HCT116 (cell line): ENCODE results near the gene SIRT7. TPM values are rescaled to one million over a fixed set of nuclear protein-coding genes. Genes with fewer than 3 reads are reported as not detected.

ENCODE experiments used
- ATAC-seq: fragments of 200-7000 bp; cut with Tn5 transposase; 2 replicates; pipeline ENCODE4 v1.9.1; 2020; ENCODE audit warnings: mild to moderate bottlenecking, moderate library complexity
- BruUV-seq: library from RNA; stranded (reverse); fragments of 400-500 nt; replicated peaks from 2 replicates; lab custom pipeline; 2021; lab: Mats Ljungman, UMichigan
- CTCF ChIA-PET: fragments of 300-600 bp; sonication (Branson Sonifier 250); formaldehyde crosslinking; loops from one replicate; lab custom pipeline; 2021; ENCODE audit warnings: antibody characterized with exemption; lab: Charles Lee
- POLR2A ChIA-PET: fragments of 300-600, 350-600 bp; sonication (Branson Sonifier 250); formaldehyde crosslinking; loops from one replicate; lab custom pipeline; 2021; ENCODE audit warnings: antibody characterized with exemption; lab: Charles Lee
- RAD21 ChIA-PET, 2 experiments: fragments of 300-600 bp; sonication (Branson Sonifier 250); formaldehyde crosslinking; loops; one replicate each; lab custom pipeline; 2023; ENCODE audit warnings: low total read pairs in 2 of 2; ENCODE audit not compliant: uncharacterized antibody in 2 of 2, unreplicated experiment in 2 of 2, low non-redundant PET in 1 of 2; lab: Charles Lee
- DNase-seq: peaks from one replicate; pipeline ENCODE4 v3.0.0-alpha.2; 2010; ENCODE audit warnings: low read depth, low spot score
- H2AFZ ChIP-seq: fragments of 200-600 bp; shearing (Covaris generic), sonication (generic); 2 replicates; pipeline ENCODE4 v1.6.1; 2017; ENCODE audit warnings: low read depth, mixed run types, mixed read lengths, antibody characterized with exemption, low read length; ENCODE audit not compliant: poor library complexity, severe bottlenecking
- H3K27ac ChIP-seq: 2 replicates; pipeline ENCODE4 v1.5.1; 2012; ENCODE audit warnings: low read depth, low read length
- H3K27me3 ChIP-seq: fragments of 200-600 bp; sonication (generic); 2 replicates; pipeline ENCODE4 v1.6.1; 2016; ENCODE audit warnings: mixed run types, low read length, mixed read lengths; ENCODE audit not compliant: insufficient read depth
- H3K36me3 ChIP-seq, 2 experiments: fragments of 200-500 bp in 1 of 2; fragments of 200-600 bp in 1 of 2; sonication (Bioruptor generic) in 1 of 2; sonication (generic) in 1 of 2; 2 replicates each; pipeline versions ENCODE4 v1.5.1 to v1.6.1; 2014 to 2016; ENCODE audit warnings: low read length in 2 of 2, inconsistent platforms in 1 of 2, mixed read lengths in 1 of 2, mixed run types in 1 of 2; ENCODE audit not compliant: insufficient read depth in 2 of 2, control insufficient read depth in 1 of 2
- H3K4me1 ChIP-seq, 2 experiments: fragments of 200-600 bp in 1 of 2; sonication (generic) in 1 of 2; 2 replicates each; pipeline versions ENCODE4 v1.5.1 to v1.6.1; 2012 to 2017; ENCODE audit warnings: low read length in 2 of 2, inconsistent platforms in 1 of 2, mild to moderate bottlenecking in 1 of 2, mixed read lengths in 1 of 2, mixed run types in 1 of 2, moderate library complexity in 1 of 2; ENCODE audit not compliant: insufficient read depth in 2 of 2, control insufficient read depth in 1 of 2
- H3K4me2 ChIP-seq: fragments of 200-600 bp; sonication (generic); 2 replicates; pipeline ENCODE4 v1.6.1; 2017; ENCODE audit warnings: mixed run types, low read length, mixed read lengths
- H3K4me3 ChIP-seq, 2 experiments: fragments of 200-600 bp in 1 of 2; sonication (generic) in 1 of 2; replicated peaks in 1 of 2; 2 replicates each; pipeline ENCODE4 v1.5.1; 2011 to 2016; ENCODE audit warnings: low read length in 2 of 2, control low read depth in 1 of 2, low read depth in 1 of 2, mild to moderate bottlenecking in 1 of 2, mixed read lengths in 1 of 2, mixed run types in 1 of 2
- H3K79me2 ChIP-seq: fragments of 200-600 bp; sonication (generic); 2 replicates; pipeline ENCODE4 v1.6.1; 2017; ENCODE audit warnings: mild to moderate bottlenecking, mixed run types, low read length, moderate library complexity, mixed read lengths; ENCODE audit not compliant: insufficient read depth
- H3K9ac ChIP-seq: fragments of 200-600 bp; sonication (generic); 2 replicates; pipeline ENCODE4 v1.6.1; 2016; ENCODE audit warnings: low read length, mixed read lengths
- H3K9me2 ChIP-seq: fragments of 200-600 bp; sonication (generic), shearing (Covaris generic); 2 replicates; pipeline ENCODE4 v1.6.1; 2017; ENCODE audit warnings: mixed run types, mild to moderate bottlenecking, moderate library complexity; ENCODE audit not compliant: insufficient read depth
- H3K9me3 ChIP-seq, 2 experiments: fragments of 200-500 bp in 1 of 2; fragments of 200-600 bp in 1 of 2; sonication (Bioruptor generic) in 1 of 2; sonication (generic) in 1 of 2; 2 replicates each; pipeline ENCODE4 v1.6.1; 2014 to 2017; ENCODE audit warnings: low read length in 2 of 2, mixed read lengths in 2 of 2, inconsistent platforms in 1 of 2, low read depth in 1 of 2, mild to moderate bottlenecking in 1 of 2, mixed run types in 1 of 2, moderate library complexity in 1 of 2; ENCODE audit not compliant: control insufficient read depth in 1 of 2, insufficient read depth in 1 of 2
- H4K20me1 ChIP-seq: fragments of 200-600 bp; sonication (generic), shearing (Covaris generic); 2 replicates; pipeline ENCODE4 v1.6.1; 2017; ENCODE audit warnings: mixed run types, mild to moderate bottlenecking, moderate library complexity; ENCODE audit not compliant: insufficient read depth
- ATF3 ChIP-seq: IDR thresholded peaks from 2 replicates; pipeline ENCODE4 v1.6.1; 2012
- CBX3 ChIP-seq: IDR thresholded peaks from 2 replicates; pipeline ENCODE4 v1.6.1; 2012; ENCODE audit warnings: low read depth
- CEBPB ChIP-seq: IDR thresholded peaks from 2 replicates; pipeline ENCODE4 v1.6.1; 2012; ENCODE audit warnings: low read depth
- EGR1 ChIP-seq: IDR thresholded peaks from 2 replicates; pipeline ENCODE4 v1.6.1; 2012; ENCODE audit warnings: low read depth
- ELF1 ChIP-seq: IDR thresholded peaks from 2 replicates; pipeline ENCODE4 v1.6.1; 2012; ENCODE audit warnings: low read depth, borderline replicate concordance
- EZH2 ChIP-seq: fragments of 200-600 bp; sonication (generic); IDR thresholded peaks from 2 replicates; pipeline ENCODE4 v1.6.1; 2017; ENCODE audit warnings: antibody characterized with exemption, mixed run types
- EZH2phosphoT487 ChIP-seq: fragments of 200-600 bp; IDR thresholded peaks from 2 replicates; pipeline ENCODE4 v1.6.1; 2018; ENCODE audit warnings: antibody characterized with exemption, borderline replicate concordance
- FOSL1 ChIP-seq: IDR thresholded peaks from 2 replicates; pipeline ENCODE4 v1.6.1; 2012; ENCODE audit warnings: low read depth
- POLR2A ChIP-seq: IDR thresholded peaks from 2 replicates; pipeline ENCODE4 v1.7.0; 2011; ENCODE audit warnings: borderline replicate concordance; ENCODE audit not compliant: insufficient read depth, insufficient read length; ENCODE audit errors: extremely low read depth
- POLR2AphosphoS5 ChIP-seq: IDR thresholded peaks from 2 replicates; pipeline ENCODE4 v1.6.1; 2011; ENCODE audit warnings: mild to moderate bottlenecking, low read depth, low read length, moderate library complexity
- SRF ChIP-seq: IDR thresholded peaks from 2 replicates; pipeline ENCODE4 v1.6.1; 2012; ENCODE audit warnings: low read depth
- TCF7L2 ChIP-seq: IDR thresholded peaks from 2 replicates; pipeline ENCODE4 v1.7.0; 2011; ENCODE audit warnings: borderline replicate concordance, inconsistent platforms; ENCODE audit not compliant: insufficient read depth, insufficient read length; ENCODE audit errors: extremely low read depth
- YY1 ChIP-seq: IDR thresholded peaks from 2 replicates; pipeline ENCODE4 v1.6.1; 2011; ENCODE audit warnings: low read length, low read depth, moderate library complexity, mild to moderate bottlenecking; ENCODE audit not compliant: insufficient replicate concordance; ENCODE audit errors: extremely low read depth
- ZBTB33 ChIP-seq: IDR thresholded peaks from 2 replicates; pipeline ENCODE4 v1.6.1; 2011; ENCODE audit warnings: mild to moderate bottlenecking, low read length, moderate library complexity; ENCODE audit not compliant: insufficient replicate concordance; ENCODE audit errors: extremely low read depth
- ZFX ChIP-seq: fragments of 450-650 bp; IDR thresholded peaks from 2 replicates; pipeline ENCODE4 v1.6.1; 2017
- ZNF274 ChIP-seq: fragments of 200-500 bp; sonication (Bioruptor generic); IDR thresholded peaks from 2 replicates; pipeline ENCODE4 v1.6.1; 2014; ENCODE audit warnings: mild to moderate bottlenecking, low read depth, low read length, inconsistent platforms
- intact Hi-C: fragments of 100-400 bp; cut with micrococcal nuclease; formaldehyde crosslinking; loops from 2 replicates; pipeline ENCODE4 v1.10.0; 2022
- total RNA-seq: library from RNA; stranded (reverse); gene quantifications from one replicate; pipeline ENCODE4 v1.2.1, GENCODE V29; 2021; ENCODE audit not compliant: unreplicated experiment

SIRT7 gene
- total RNA-seq, 1 experiment from 2014 or later: 62.6 TPM

- Histone ChIP-seq H3K9me2 (no peaks in the 10 kb centered on the region), H3K79me2 (no peaks in the 10 kb centered on the region), H3K9ac (no peak overlapping the region), H3K36me3 (no peaks in the 10 kb centered on the region), H3K9me3 (no peaks in the 10 kb centered on the region), H4K20me1 (no peaks in the 10 kb centered on the region), H3K4me3 (no peak overlapping the region), H2AFZ (no peak overlapping the region), H3K27me3 (no peaks in the 10 kb centered on the region), H3K27ac (no peak overlapping the region), H3K4me1 (peaks cover 4 to 13% of the 10 kb centered on the region in 2 experiments; a peak in 2 of 4 replicates), H3K4me2 (no peak overlapping the region)
- ATAC-seq (no peak), DNase-seq (no peak)
- ChIA-PET CTCF (no interaction called here), RAD21 (no interaction called here), POLR2A (no interaction called here)
- intact Hi-C loops: no loop called here
- no peak for TF ChIP-seq CEBPB
- no peak for TF ChIP-seq FOSL1
- no peak for TF ChIP-seq EZH2
- no peak for TF ChIP-seq EZH2phosphoT487
- no peak for TF ChIP-seq ELF1
- no peak for TF ChIP-seq ATF3
- TF ChIP-seq ZNF274: no peak
- no peak for TF ChIP-seq TCF7L2
- BruUV-seq: no TSS peak
Measured at GRCh38 chr17:81942167-81942553, 24.2 kb upstream of the SIRT7 start.

GRCh38 chr17:81941484-81942166, 23.6 kb upstream of the SIRT7 start:
- no peak overlapping the region for H3K9ac ChIP-seq
- no peaks in the 10 kb centered on the region for H3K9me2 ChIP-seq
- CTCF ChIA-PET: no interaction called here
- no TSS peak for BruUV-seq
- no peak for ATAC-seq
- TF ChIP-seq ZFX (no peak), SRF (no peak), ZBTB33 (no peak), POLR2A (no peak), ATF3 (no peak), YY1 (no peak), EZH2phosphoT487 (no peak), EGR1 (no peak), POLR2AphosphoS5 (no peak), ELF1 (no peak), CBX3 (no peak), FOSL1 (no peak)
- TF ChIP-seq, all 23 proteins: peak for 0
- no peaks in the 10 kb centered on the region for H4K20me1 ChIP-seq
- RAD21 ChIA-PET: no interaction called here
- peaks cover 3% of the 10 kb centered on the region; the same call in 1 of the 2 replicates for H3K79me2 ChIP-seq
- H3K4me1 ChIP-seq: peaks cover 4 to 14% of the 10 kb centered on the region in 2 experiments; a peak in 2 of 4 replicates
- no peaks in the 10 kb centered on the region for H3K27me3 ChIP-seq
- H3K4me3 ChIP-seq: no peak overlapping the region
- POLR2A ChIA-PET: no interaction called here
- H3K36me3 ChIP-seq: no peaks in the 10 kb centered on the region
- no peak overlapping the region for H3K27ac ChIP-seq
- DNase-seq: no peak
- intact Hi-C loops: no loop called here
- H3K9me3 ChIP-seq: no peaks in the 10 kb centered on the region
- no peak overlapping the region for H2AFZ ChIP-seq
- no peak overlapping the region for H3K4me2 ChIP-seq
